ENCODE data around the gene ACIN1. TPM values are rescaled to one million over a fixed set of nuclear protein-coding genes. Genes with fewer than 3 reads are reported as not detected.
A peak's percentile ranks its signal among the peaks of the same experiment; 100 is the strongest.

The ACIN1 gene
- total RNA-seq, 2 donors from 2014 or later = 187 to 214 TPM

GRCh38 chr14:23056956-23057756, 37.8 kb downstream of the ACIN1 start, which contains the start of gene CDH24:
Gene CDH24, minus strand, starts transcription at chr14:23057520. Its CDS starts 1,787 bp downstream, at chr14:23055733.
- H3K27me3 Mint-ChIP-seq = peaks cover 8% of the 10 kb centered on the region
- H3K4me3 Mint-ChIP-seq = peak within 1 kb of the TSS; percentile 74
- H3K36me3 Mint-ChIP-seq (ENCODE audit: low read depth) = peaks cover 50% of the 10 kb centered on the region
- no peaks in the 10 kb centered on the region for H3K9me3 Mint-ChIP-seq
- peaks cover 14% of the 10 kb centered on the region for H3K4me1 Mint-ChIP-seq
- H3K27ac Mint-ChIP-seq = peak within 1 kb of the TSS; percentile 32
- ATAC-seq (replicated peaks) = peak; percentile 63

GRCh38 chr14:23056145-23056955, 38.6 kb downstream of the ACIN1 start:
- peaks cover 8% of the 10 kb centered on the region for H3K27me3 Mint-ChIP-seq
- H3K36me3 Mint-ChIP-seq (ENCODE audit: low read depth) = peaks cover 42% of the 10 kb centered on the region
- peak overlapping the region; percentile 74 for H3K4me3 Mint-ChIP-seq
- no peaks in the 10 kb centered on the region for H3K9me3 Mint-ChIP-seq
- ATAC-seq (replicated peaks) = peak; percentile 76
- H3K4me1 Mint-ChIP-seq = peaks cover 14% of the 10 kb centered on the region
- H3K27ac Mint-ChIP-seq = peak overlapping the region; percentile 32

DNA sequence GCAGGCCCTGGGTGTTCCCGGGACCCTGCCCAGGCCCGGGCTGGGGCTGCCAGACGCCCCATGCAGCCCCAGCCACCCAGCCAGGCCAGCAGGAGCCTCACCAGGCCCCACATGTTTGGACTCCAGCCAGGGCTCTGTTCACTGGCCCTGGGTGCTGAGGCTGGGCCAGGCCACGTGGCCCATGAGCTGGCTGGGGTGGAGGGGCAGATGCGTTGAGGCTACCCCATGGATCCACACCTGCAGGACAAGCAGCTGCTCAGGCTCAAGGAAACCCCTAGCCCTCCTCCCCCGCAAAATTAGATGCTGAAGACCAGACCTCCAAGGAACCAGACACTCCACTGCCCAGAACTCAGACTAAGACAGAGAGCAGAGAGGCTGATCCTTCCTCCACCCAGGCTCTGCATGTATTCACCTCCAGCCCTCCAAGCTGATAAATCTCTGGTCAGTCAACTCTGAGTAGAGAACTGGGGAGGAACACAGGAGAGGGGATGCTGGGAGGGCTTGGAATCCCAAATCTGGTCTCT, 39.3 kb downstream of the ACIN1 start:
- H3K36me3 Mint-ChIP-seq (ENCODE audit: low read depth) = peaks cover 36% of the 10 kb centered on the region
- no peaks in the 10 kb centered on the region for H3K9me3 Mint-ChIP-seq
- no peak for ATAC-seq (replicated peaks)
- H3K27me3 Mint-ChIP-seq = peaks cover 8% of the 10 kb centered on the region
- H3K4me1 Mint-ChIP-seq = peaks cover 14% of the 10 kb centered on the region
- peak overlapping the region; percentile 74 for H3K4me3 Mint-ChIP-seq
- H3K27ac Mint-ChIP-seq = no peak overlapping the region

DNA sequence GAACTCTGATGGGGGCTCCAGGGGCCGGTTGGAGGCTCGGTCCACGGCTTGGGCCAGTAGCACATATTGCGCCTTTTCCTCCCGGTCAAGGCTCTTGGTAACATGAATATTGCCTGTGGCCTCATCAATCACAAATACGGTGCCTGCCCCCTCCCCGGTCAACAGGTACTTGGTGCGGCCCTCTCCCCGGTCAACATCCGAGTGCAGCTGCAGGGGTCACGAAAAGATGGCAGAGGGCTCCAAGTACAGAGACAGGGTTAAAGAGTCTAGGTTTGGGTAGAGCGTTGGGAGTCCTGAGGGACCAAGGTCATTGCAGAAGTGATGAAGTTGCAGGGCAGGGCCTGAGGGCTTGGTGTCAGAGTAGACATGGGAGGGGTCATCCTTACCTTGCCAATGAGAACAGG, 39.8 kb downstream of the ACIN1 start:
- Mint-ChIP-seq H3K9me3 (no peaks in the 10 kb centered on the region), H3K4me3 (no peak overlapping the region), H3K36me3 (ENCODE audit: low read depth) (peaks cover 30% of the 10 kb centered on the region), H3K27ac (no peak overlapping the region), H3K4me1 (peaks cover 14% of the 10 kb centered on the region), H3K27me3 (peaks cover 8% of the 10 kb centered on the region)
- ATAC-seq (replicated peaks) = no peak

DNA sequence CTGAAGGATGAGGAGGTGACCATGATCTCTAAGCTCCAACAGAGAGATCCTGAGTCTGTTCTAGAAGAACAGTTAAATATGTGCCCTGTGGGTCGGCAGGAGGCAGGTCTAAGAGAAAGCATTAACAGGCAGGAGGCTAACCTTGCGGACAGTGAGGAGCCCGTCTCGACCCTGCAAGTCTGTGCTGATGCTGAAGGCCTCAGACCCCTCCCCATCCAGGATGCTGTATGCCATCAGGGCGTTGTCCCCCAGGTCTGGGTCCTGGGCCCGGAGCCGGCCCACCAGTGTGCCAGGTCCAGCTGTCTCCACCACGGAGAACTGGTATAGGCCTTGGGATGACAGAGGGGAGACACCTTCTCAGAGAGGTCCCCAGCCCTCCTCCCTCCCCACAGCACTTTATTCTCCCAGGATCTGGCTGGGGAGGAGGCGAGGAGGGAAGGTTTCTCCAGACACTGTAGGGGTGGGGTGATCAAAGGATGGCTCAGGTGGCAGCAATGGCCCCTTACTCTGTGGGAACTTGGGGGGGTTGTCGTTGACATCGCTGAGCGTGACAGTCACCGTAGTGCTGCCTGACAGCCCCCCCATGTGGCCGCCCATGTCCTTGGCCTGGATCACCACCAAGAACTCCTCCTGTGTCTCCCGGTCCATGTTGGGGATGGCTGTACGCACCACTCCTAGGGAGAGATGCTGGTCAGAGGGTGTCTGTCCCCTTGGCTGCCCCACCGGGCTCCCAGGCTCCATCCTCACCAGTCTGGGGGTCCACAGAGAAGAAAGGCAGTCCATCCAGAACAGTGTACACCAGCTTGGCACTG, 40.7 kb downstream of the ACIN1 start:
- ATAC-seq (replicated peaks) = no peak
- H3K9me3 Mint-ChIP-seq = no peaks in the 10 kb centered on the region
- H3K36me3 Mint-ChIP-seq (ENCODE audit: low read depth) = peaks cover 21% of the 10 kb centered on the region
- H3K27me3 Mint-ChIP-seq = peaks cover 8% of the 10 kb centered on the region
- no peak overlapping the region for H3K4me3 Mint-ChIP-seq
- H3K27ac Mint-ChIP-seq = no peak overlapping the region
- H3K4me1 Mint-ChIP-seq = peaks cover 14% of the 10 kb centered on the region

- H3K36me3 Mint-ChIP-seq (ENCODE audit: low read depth) = peaks cover 13% of the 10 kb centered on the region
- H3K4me1 Mint-ChIP-seq = peaks cover 14% of the 10 kb centered on the region
- no peak overlapping the region for H3K27ac Mint-ChIP-seq
- no peak for ATAC-seq (replicated peaks)
- no peaks in the 10 kb centered on the region for H3K9me3 Mint-ChIP-seq
- H3K4me3 Mint-ChIP-seq = no peak overlapping the region
- H3K27me3 Mint-ChIP-seq = peaks cover 8% of the 10 kb centered on the region
These were observed 41.5 kb downstream of the ACIN1 start for GRCh38 chr14:23053426-23053825.

DNA sequence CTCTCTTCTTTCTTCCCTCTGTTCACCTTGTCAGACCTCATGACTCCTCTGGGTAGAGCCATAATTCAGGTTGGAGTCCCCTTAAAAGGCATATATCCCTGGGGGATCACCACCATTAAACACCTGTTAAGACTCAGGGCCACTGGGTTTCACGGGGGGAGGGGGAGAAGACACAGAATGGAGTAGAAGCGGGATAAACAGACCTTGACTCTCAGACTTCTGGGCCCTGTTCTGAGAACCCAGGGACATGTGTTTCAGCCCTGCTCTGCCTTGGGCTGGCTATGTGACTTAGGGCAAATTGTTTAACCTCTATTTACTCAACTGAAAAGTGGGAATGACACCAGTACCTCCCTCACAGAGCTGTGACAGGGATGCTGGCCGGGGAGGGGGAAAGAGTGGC, 42.3 kb downstream of the ACIN1 start:
- Mint-ChIP-seq H3K36me3 (ENCODE audit: low read depth) (peaks cover 7% of the 10 kb centered on the region), H3K9me3 (no peaks in the 10 kb centered on the region), H3K4me1 (peaks cover 14% of the 10 kb centered on the region), H3K27ac (no peak overlapping the region), H3K4me3 (no peak overlapping the region), H3K27me3 (peaks cover 8% of the 10 kb centered on the region)
- ATAC-seq (replicated peaks) = no peak

DNA sequence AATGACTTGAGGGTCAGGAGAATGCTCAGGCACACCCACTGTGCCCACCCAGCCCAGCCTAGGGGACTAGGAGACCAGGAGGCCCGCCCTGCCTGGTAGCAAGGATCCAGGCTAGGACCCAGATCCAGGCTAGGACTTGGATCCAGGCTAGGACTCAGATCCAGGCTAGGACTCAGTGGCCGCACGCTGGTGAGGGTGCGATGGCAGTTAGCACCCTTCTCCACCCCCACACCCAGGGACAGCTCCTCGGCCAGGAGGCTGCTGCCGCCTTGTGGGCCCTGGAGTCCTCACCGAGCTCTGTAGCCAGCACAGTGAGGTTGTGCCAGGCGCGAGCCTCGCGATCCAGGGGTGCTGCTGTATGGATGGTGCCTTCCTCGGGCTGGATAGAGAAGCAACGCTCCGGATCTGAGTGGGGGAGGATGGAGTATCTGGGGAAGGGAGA, 42.7 kb downstream of the ACIN1 start:
- no peak overlapping the region for H3K4me3 Mint-ChIP-seq
- peaks cover 14% of the 10 kb centered on the region for H3K4me1 Mint-ChIP-seq
- H3K27ac Mint-ChIP-seq = no peak overlapping the region
- ATAC-seq (replicated peaks) = no peak
- H3K9me3 Mint-ChIP-seq = no peaks in the 10 kb centered on the region
- H3K27me3 Mint-ChIP-seq = peaks cover 8% of the 10 kb centered on the region
- peaks cover 7% of the 10 kb centered on the region for H3K36me3 Mint-ChIP-seq (ENCODE audit: low read depth)

GRCh38 chr14:23051141-23052057, 43.5 kb downstream of the ACIN1 start:
- peaks cover 6% of the 10 kb centered on the region for H3K4me1 Mint-ChIP-seq
- ATAC-seq (replicated peaks) = no peak
- H3K27ac Mint-ChIP-seq = no peak overlapping the region
- H3K9me3 Mint-ChIP-seq = no peaks in the 10 kb centered on the region
- H3K4me3 Mint-ChIP-seq = no peak overlapping the region
- peaks cover 3% of the 10 kb centered on the region for H3K36me3 Mint-ChIP-seq (ENCODE audit: low read depth)
- H3K27me3 Mint-ChIP-seq = peaks cover 3% of the 10 kb centered on the region

DNA sequence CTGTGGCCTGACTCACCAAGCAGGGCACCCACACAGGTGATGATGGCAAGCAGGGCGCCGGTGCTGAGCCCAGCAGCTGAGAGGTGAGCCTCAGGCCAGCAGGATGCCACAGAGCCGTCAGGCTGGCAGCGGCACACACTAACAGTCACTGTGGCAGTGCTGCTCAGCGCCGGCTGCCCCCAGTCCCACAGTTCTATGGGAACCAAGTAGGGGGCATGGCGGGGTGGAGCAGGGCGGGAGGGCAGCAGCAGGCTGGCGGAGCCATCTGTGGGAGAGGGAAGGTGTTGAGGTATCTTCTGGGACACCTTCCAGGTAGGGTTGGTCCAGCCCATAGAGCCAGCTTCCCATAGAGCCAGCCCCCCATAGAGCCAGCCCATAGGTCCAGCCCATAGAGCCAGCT, 45.9 kb downstream of the ACIN1 start:
- Mint-ChIP-seq H3K27me3 (no peaks in the 10 kb centered on the region), H3K4me1 (no peaks in the 10 kb centered on the region), H3K9me3 (no peaks in the 10 kb centered on the region), H3K27ac (no peak overlapping the region), H3K36me3 (ENCODE audit: low read depth) (no peaks in the 10 kb centered on the region), H3K4me3 (no peak overlapping the region)
- no peak for ATAC-seq (replicated peaks)

DNA sequence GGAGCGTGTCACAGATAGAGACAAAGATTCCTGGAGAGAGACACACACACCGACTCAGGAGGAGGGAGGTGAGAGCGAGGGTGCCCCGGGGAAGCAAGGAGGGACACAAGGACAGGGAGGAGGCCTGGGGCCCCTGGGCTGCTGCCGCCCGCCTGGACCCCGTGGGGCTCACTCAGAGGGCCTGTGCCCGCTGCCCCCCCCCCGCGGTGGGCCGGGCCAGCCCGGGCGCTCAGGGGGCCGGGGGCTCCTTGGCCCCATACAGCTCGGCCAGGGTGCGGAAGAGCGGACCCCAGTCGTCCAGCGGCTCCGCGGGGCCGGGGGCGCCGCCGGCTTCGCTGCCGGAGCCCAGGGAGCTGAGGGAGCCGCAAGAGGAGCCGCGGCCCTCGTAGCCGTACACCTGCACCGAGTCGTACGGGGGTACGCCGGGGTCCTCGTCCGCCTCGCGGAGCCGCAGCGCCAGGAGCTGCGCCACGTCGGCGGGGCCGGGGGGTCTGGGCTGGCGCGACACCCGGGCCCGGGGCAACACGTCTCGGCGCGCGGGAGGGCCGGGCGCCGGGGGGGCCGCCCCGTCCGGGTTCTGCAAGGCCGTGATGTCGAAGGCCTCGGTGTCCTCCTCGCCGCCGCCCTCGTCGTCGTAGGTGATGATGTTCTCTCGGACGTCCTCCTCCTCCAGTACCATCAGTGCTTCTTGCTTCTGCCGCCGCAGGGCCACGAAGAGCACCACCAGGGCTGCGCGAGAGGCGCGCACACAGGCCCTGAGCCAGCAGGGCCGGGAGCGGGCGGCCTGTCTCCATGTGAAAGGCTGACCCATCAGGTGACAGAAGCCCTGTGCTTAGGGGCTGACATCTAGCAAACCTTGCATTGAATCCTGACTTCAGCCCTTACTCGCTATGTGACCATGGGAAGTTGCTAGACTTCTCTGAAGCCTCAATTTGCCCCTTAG, 46.9 kb downstream of the ACIN1 start:
- Mint-ChIP-seq H3K36me3 (ENCODE audit: low read depth) (no peaks in the 10 kb centered on the region), H3K4me1 (no peaks in the 10 kb centered on the region), H3K27me3 (no peaks in the 10 kb centered on the region), H3K9me3 (no peaks in the 10 kb centered on the region), H3K4me3 (no peak overlapping the region), H3K27ac (no peak overlapping the region)
- ATAC-seq (replicated peaks) = no peak

- Mint-ChIP-seq H3K4me3 (no peak overlapping the region), H3K36me3 (ENCODE audit: low read depth) (no peaks in the 10 kb centered on the region), H3K4me1 (no peaks in the 10 kb centered on the region), H3K27ac (no peak overlapping the region), H3K9me3 (no peaks in the 10 kb centered on the region), H3K27me3 (no peaks in the 10 kb centered on the region)
- ATAC-seq (replicated peaks) = no peak
These were observed 47.8 kb downstream of the ACIN1 start for GRCh38 chr14:23047034-23047634.
